Fibroblast of lung (primary cell): ENCODE measurements around the gene NBEA. TPM values are rescaled to one million over a fixed set of nuclear protein-coding genes. Genes with fewer than 3 reads are reported as not detected.
A peak's percentile ranks its signal among the peaks of the same experiment; 100 is the strongest.

ENCODE experiments used
- DNase-seq, 2 donors: peaks; one replicate each; pipeline versions ENCODE4 v3.0.0 to v3.0.0-alpha.2; 2010; ENCODE audit warnings: low read depth in 2 of 2
- H2AFZ ChIP-seq: 2 replicates; pipeline ENCODE4 v1.5.1; 2012; ENCODE audit warnings: low read length, control low read depth, inconsistent platforms
- H3K27ac ChIP-seq: 2 replicates; pipeline ENCODE4 v1.5.1; 2011; ENCODE audit warnings: low read length, control low read depth; ENCODE audit not compliant: insufficient read depth
- H3K27me3 ChIP-seq: 2 replicates; pipeline ENCODE4 v1.5.1; 2011; ENCODE audit warnings: mild to moderate bottlenecking, low read length; ENCODE audit not compliant: control insufficient read depth, insufficient read depth
- H3K36me3 ChIP-seq: 2 replicates; pipeline ENCODE4 v1.5.1; 2011; ENCODE audit warnings: low read length; ENCODE audit not compliant: control insufficient read depth, insufficient read depth
- H3K4me1 ChIP-seq: 2 replicates; pipeline ENCODE4 v1.5.1; 2011; ENCODE audit warnings: low read length; ENCODE audit not compliant: control insufficient read depth, insufficient read depth; ENCODE audit errors: extremely low read depth
- H3K4me2 ChIP-seq: 2 replicates; pipeline ENCODE4 v1.5.1; 2011; ENCODE audit warnings: low read length, control low read depth; ENCODE audit not compliant: insufficient read depth; ENCODE audit errors: extremely low read depth
- H3K4me3 ChIP-seq, 4 experiments: fragments of 200-600 bp in 1 of 4; sonication (generic) in 1 of 4; replicated peaks in 1 of 4; 2 replicates each; pipeline ENCODE4 v1.5.1; 2011 to 2016; ENCODE audit warnings: low read length in 4 of 4, low read depth in 3 of 4, mild to moderate bottlenecking in 3 of 4, control low read depth in 2 of 4, inconsistent platforms in 1 of 4, mixed read lengths in 1 of 4; ENCODE audit not compliant: insufficient read depth in 1 of 4; ENCODE audit errors: control extremely low read depth in 1 of 4
- H3K79me2 ChIP-seq: 2 replicates; pipeline ENCODE4 v1.5.1; 2012; ENCODE audit warnings: mild to moderate bottlenecking, low read length, inconsistent platforms; ENCODE audit not compliant: control insufficient read depth, insufficient read depth
- H3K9ac ChIP-seq: 2 replicates; pipeline ENCODE4 v1.5.1; 2011; ENCODE audit warnings: mild to moderate bottlenecking, low read length, control low read depth; ENCODE audit not compliant: insufficient read depth
- H3K9me3 ChIP-seq: 2 replicates; pipeline ENCODE4 v1.5.1; 2012; ENCODE audit warnings: low read depth, low read length; ENCODE audit not compliant: control insufficient read depth, insufficient read depth
- H4K20me1 ChIP-seq: 2 replicates; pipeline ENCODE4 v1.5.1; 2011; ENCODE audit warnings: low read length; ENCODE audit not compliant: control insufficient read depth, insufficient read depth; ENCODE audit errors: extremely low read depth
- CTCF ChIP-seq, 2 donors: IDR thresholded peaks in 1 of 2; conservative IDR thresholded peaks in 1 of 2; 1 replicate in 1 of 2; 2 replicates in 1 of 2; pipeline ENCODE4 v1.5.1; 2011 to 2012; ENCODE audit warnings: low read length in 2 of 2, control low read depth in 1 of 2, inconsistent platforms in 1 of 2, low read depth in 1 of 2, mild to moderate bottlenecking in 1 of 2
- EZH2 ChIP-seq: IDR thresholded peaks from 2 replicates; pipeline ENCODE4 v1.5.1; 2012; ENCODE audit warnings: low read length, control low read depth, mild to moderate bottlenecking; ENCODE audit errors: missing control alignments
- polyA plus RNA-seq, 2 donors: library from polyadenylated mRNA; depleted of rRNA in 1 of 2; stranded (reverse) in 1 of 2; unstranded in 1 of 2; fragments of >200 nt; gene quantifications; 2 replicates each; pipeline ENCODE4 v1.2.1, GENCODE V29; 2011 to 2012; ENCODE audit warnings: missing spikeins in 1 of 2
- total RNA-seq: library from RNA; depleted of rRNA; stranded (reverse); fragments of >200 nt; gene quantifications from 2 replicates; pipeline ENCODE4 v1.2.1, GENCODE V29; 2014

The NBEA gene
- total and polyA plus RNA-seq, 2 donors (not counting 1 experiment from before 2014, with no cell fraction given): 3.6 to 7.8 TPM

GRCh38 chr13:35475960-35476943 is 534.2 kb downstream of the NBEA start, which contains the start of gene MAB21L1:
Gene MAB21L1, minus strand, starts transcription at chr13:35476689. Its CDS starts 551 bp downstream, at chr13:35476138.
- Histone ChIP-seq H3K27me3 (no peaks in the 10 kb centered on the region), H3K36me3 (no peaks in the 10 kb centered on the region), H3K4me2 (peak within 1 kb of the TSS; percentile 55), H4K20me1 (no peaks in the 10 kb centered on the region), H3K79me2 (peaks cover 2% of the 10 kb centered on the region), H3K9ac (peak within 1 kb of the TSS; percentile 53), H3K27ac (peak within 1 kb of the TSS; percentile 68), H3K9me3 (no peaks in the 10 kb centered on the region), H2AFZ (peak within 1 kb of the TSS; percentile 62), H3K4me3 (peak within 1 kb of the TSS; percentile 63 to 75 (median 69)), H3K4me1 (no peaks in the 10 kb centered on the region)
- peak; percentile 52 to 63 for DNase-seq
- no peak for TF ChIP-seq CTCF (conservative IDR thresholded peaks at IDR 0.05 in 1 of 2, IDR thresholded peaks at IDR 0.05 in 1 of 2; ENCODE audit: low read depth in 1 of 2, low read length in 2 of 2)
- TF ChIP-seq EZH2: no peak

GRCh38 chr13:35477386-35477946 is 535.4 kb downstream of the NBEA start:
- peaks cover 2% of the 10 kb centered on the region for H3K79me2 ChIP-seq
- H3K27me3 ChIP-seq: no peaks in the 10 kb centered on the region
- H3K4me2 ChIP-seq: no peak overlapping the region
- no peak for DNase-seq
- no peaks in the 10 kb centered on the region for H3K36me3 ChIP-seq
- no peaks in the 10 kb centered on the region for H3K4me1 ChIP-seq
- H3K27ac ChIP-seq: no peak overlapping the region
- no peaks in the 10 kb centered on the region for H4K20me1 ChIP-seq
- H3K9ac ChIP-seq: no peak overlapping the region
- H2AFZ ChIP-seq: no peak overlapping the region
- no peak overlapping the region for H3K4me3 ChIP-seq
- TF ChIP-seq CTCF (conservative IDR thresholded peaks at IDR 0.05 in 1 of 2, IDR thresholded peaks at IDR 0.05 in 1 of 2; ENCODE audit: low read depth in 1 of 2, low read length in 2 of 2) (no peak), EZH2 (no peak)
- no peaks in the 10 kb centered on the region for H3K9me3 ChIP-seq

- Histone ChIP-seq H2AFZ (no peak overlapping the region), H3K9me3 (no peaks in the 10 kb centered on the region), H3K79me2 (peaks cover 2% of the 10 kb centered on the region), H3K4me1 (no peaks in the 10 kb centered on the region), H3K27ac (no peak overlapping the region), H4K20me1 (no peaks in the 10 kb centered on the region), H3K4me3 (no peak overlapping the region), H3K4me2 (no peak overlapping the region), H3K36me3 (no peaks in the 10 kb centered on the region), H3K27me3 (no peaks in the 10 kb centered on the region), H3K9ac (no peak overlapping the region)
- no peak for TF ChIP-seq CTCF (conservative IDR thresholded peaks at IDR 0.05 in 1 of 2, IDR thresholded peaks at IDR 0.05 in 1 of 2; ENCODE audit: low read depth in 1 of 2, low read length in 2 of 2)
- TF ChIP-seq EZH2: no peak
- no peak for DNase-seq
Measured at GRCh38 chr13:35478271-35479037, 536.4 kb downstream of the NBEA start.
